OCI-LY7 (cell line): ENCODE measurements around the gene CCDC182. TPM values are rescaled to one million over a fixed set of nuclear protein-coding genes. Genes with fewer than 3 reads are reported as not detected.

Experiments used
- Bru-seq: library from RNA; stranded (reverse); fragments of 400-500 nt; gene quantifications from one replicate; lab custom pipeline; 2021; lab: Mats Ljungman, UMichigan
- BruChase-seq, 2 experiments: library from RNA; stranded (reverse); fragments of 400-500 nt; gene quantifications; one replicate each; lab custom pipeline; 2021; lab: Mats Ljungman, UMichigan
- BruUV-seq: library from RNA; stranded (reverse); fragments of 400-500 nt; replicated peaks from 2 replicates; lab custom pipeline; 2021; lab: Mats Ljungman, UMichigan
- CTCF ChIA-PET: fragments of 300-600 bp; sonication (Branson Sonifier 250); formaldehyde crosslinking; loops from one replicate; lab custom pipeline; 2022; ENCODE audit warnings: antibody characterized with exemption; ENCODE audit not compliant: unreplicated experiment; lab: Charles Lee
- POLR2A ChIA-PET: fragments of 300-600 bp; sonication (Branson Sonifier 250); formaldehyde crosslinking; loops from one replicate; lab custom pipeline; 2022; ENCODE audit warnings: antibody characterized with exemption; lab: Charles Lee
- DNase-seq: peaks from one replicate; pipeline ENCODE4 v3.0.0-alpha.2; 2015; ENCODE audit warnings: low spot score
- H2AFZ ChIP-seq: fragments of 200-600 bp; sonication (generic), shearing (Covaris generic); 2 replicates; pipeline ENCODE4 v1.6.1; 2014; ENCODE audit warnings: mild to moderate bottlenecking, antibody characterized with exemption, low read length, moderate library complexity
- H3K27ac ChIP-seq: fragments of 200-600 bp; sonication (generic); 2 replicates; pipeline ENCODE4 v1.5.1; 2014; ENCODE audit warnings: mixed run types, low read depth, mild to moderate bottlenecking, moderate library complexity, low read length, inconsistent platforms; ENCODE audit not compliant: poor library complexity, severe bottlenecking
- H3K36me3 ChIP-seq: fragments of 200-600 bp; sonication (generic); 2 replicates; pipeline ENCODE4 v1.6.1; 2014; ENCODE audit warnings: mild to moderate bottlenecking, antibody characterized with exemption, low read length, moderate library complexity, mixed read lengths; ENCODE audit not compliant: insufficient read depth
- H3K4me1 ChIP-seq: fragments of 200-600 bp; sonication (generic); 2 replicates; pipeline ENCODE4 v1.5.1; 2014; ENCODE audit warnings: mild to moderate bottlenecking, low read length; ENCODE audit not compliant: insufficient read depth, poor library complexity, severe bottlenecking
- H3K4me2 ChIP-seq: fragments of 200-600 bp; sonication (generic); 2 replicates; pipeline ENCODE4 v1.6.1; 2014; ENCODE audit warnings: mild to moderate bottlenecking, low read length
- H3K4me3 ChIP-seq: fragments of 200-600 bp; sonication (generic); 2 replicates; pipeline ENCODE4 v1.5.1; 2014; ENCODE audit warnings: mild to moderate bottlenecking, low read depth, low read length; ENCODE audit not compliant: poor library complexity, severe bottlenecking
- H3K79me2 ChIP-seq: fragments of 200-600 bp; sonication (generic); 2 replicates; pipeline ENCODE4 v1.6.1; 2016; ENCODE audit warnings: low read depth, mild to moderate bottlenecking, low read length, moderate library complexity, mixed read lengths; ENCODE audit not compliant: insufficient read depth
- H3K9me2 ChIP-seq: fragments of 200-600 bp; sonication (generic); 2 replicates; pipeline ENCODE4 v1.6.1; 2016; ENCODE audit warnings: mild to moderate bottlenecking, low read length, mixed read lengths; ENCODE audit not compliant: insufficient read depth
- H3K9me3 ChIP-seq: fragments of 200-600 bp; sonication (generic); 2 replicates; pipeline ENCODE4 v1.6.1; 2014; ENCODE audit warnings: mild to moderate bottlenecking, mixed run types, low read length, mixed read lengths
- H4K20me1 ChIP-seq: fragments of 200-600 bp; sonication (generic); 2 replicates; pipeline ENCODE4 v1.6.1; 2014; ENCODE audit warnings: mild to moderate bottlenecking, antibody characterized with exemption, low read length, moderate library complexity, mixed read lengths; ENCODE audit not compliant: insufficient read depth
- EZH2phosphoT487 ChIP-seq: fragments of 200-600 bp; sonication (generic); IDR thresholded peaks from 2 replicates; pipeline ENCODE4 v1.6.1; 2018; ENCODE audit warnings: low read depth, borderline replicate concordance, mild to moderate bottlenecking, mixed run types, antibody characterized with exemption, low read length, moderate library complexity, mixed read lengths
- intact Hi-C: fragments of 100-400 bp; cut with micrococcal nuclease; formaldehyde crosslinking; loops from one replicate; pipeline ENCODE4 v1.10.0; 2022; ENCODE audit not compliant: unreplicated experiment
- long read RNA-seq: library from polyadenylated mRNA; stranded (forward); transcript quantifications from one replicate; pipeline ENCODE4 v2.0.0, GENCODE V29; 2022
- total RNA-seq, 2 experiments: library from RNA; depleted of rRNA in 1 of 2; stranded (reverse); fragments of >200 nt in 1 of 2; shearing (Covaris generic) in 1 of 2; gene quantifications; 2 replicates each; pipeline ENCODE4 v1.2.3, GENCODE V29; 2014 to 2022
- TF ChIP-seq, protein P1 (sequence below): fragments of 200-600 bp; sonication (generic); conservative IDR thresholded peaks from 2 replicates; pipeline ENCODE4 v1.5.1; 2014; ENCODE audit warnings: mild to moderate bottlenecking, antibody characterized with exemption, low read length, moderate library complexity, mixed read lengths

CCDC182 gene
- total RNA-seq (2014; rRNA removed; shearing (Covaris generic)) = not detected in 2 replicates
- not detected in 2 replicates for total RNA-seq (2022)
- Bru-seq, nascent RNA = not detected
- BruChase-seq, experiment 1, labeled RNA remaining after a 6-hour chase = not detected
- not detected for BruChase-seq, experiment 2, labeled RNA remaining after a 2-hour chase
- long read RNA-seq = 0 reads

DNA sequence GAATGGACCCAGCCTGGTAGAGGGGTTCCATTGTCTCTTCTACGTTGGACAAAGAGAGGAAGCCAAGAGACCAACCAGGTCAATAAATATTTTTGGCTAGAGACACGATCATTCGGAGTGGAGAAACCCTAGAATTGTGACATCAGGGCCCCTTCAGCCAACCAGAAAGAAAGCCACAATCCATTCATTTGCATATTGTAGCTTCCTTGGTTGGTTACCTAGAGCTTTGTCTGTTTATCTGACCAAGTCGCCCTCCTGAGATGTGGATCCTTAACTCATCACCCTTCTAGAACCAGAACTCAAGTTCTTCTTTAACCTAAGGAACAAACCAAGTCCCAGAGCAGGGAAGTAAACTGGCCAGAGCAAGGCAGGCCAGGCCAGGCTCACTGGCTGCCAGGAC is at the start of gene CCDC182:
Gene CCDC182, minus strand, starts transcription at position 58 of the 400 bp plus-strand sequence. Its CDS starts 27 bp downstream, at position 31.
- Histone ChIP-seq H3K9me2 (no peaks in the 10 kb centered on the region), H3K4me1 (peaks cover 22% of the 10 kb centered on the region), H3K36me3 (no peaks in the 10 kb centered on the region), H3K9me3 (no peaks in the 10 kb centered on the region), H3K4me2 (no peak within 1 kb of the TSS), H3K4me3 (no peak within 1 kb of the TSS), H3K27ac (no peak within 1 kb of the TSS), H3K79me2 (no peaks in the 10 kb centered on the region), H4K20me1 (no peaks in the 10 kb centered on the region), H2AFZ (no peak within 1 kb of the TSS)
- no peak for DNase-seq
- intact Hi-C loops = no loop called here
- CTCF ChIA-PET = interaction anchor here (1.0 kb wide), 1 partner anchor 623 kb away, joined by 3 read pairs; no protein-coding TSS in a partner anchor
- POLR2A ChIA-PET = interaction anchor here (0.5 kb wide), 1 partner anchor 733 kb away, joined by 3 read pairs; no protein-coding TSS in a partner anchor
- TF ChIP-seq, protein P1, sequence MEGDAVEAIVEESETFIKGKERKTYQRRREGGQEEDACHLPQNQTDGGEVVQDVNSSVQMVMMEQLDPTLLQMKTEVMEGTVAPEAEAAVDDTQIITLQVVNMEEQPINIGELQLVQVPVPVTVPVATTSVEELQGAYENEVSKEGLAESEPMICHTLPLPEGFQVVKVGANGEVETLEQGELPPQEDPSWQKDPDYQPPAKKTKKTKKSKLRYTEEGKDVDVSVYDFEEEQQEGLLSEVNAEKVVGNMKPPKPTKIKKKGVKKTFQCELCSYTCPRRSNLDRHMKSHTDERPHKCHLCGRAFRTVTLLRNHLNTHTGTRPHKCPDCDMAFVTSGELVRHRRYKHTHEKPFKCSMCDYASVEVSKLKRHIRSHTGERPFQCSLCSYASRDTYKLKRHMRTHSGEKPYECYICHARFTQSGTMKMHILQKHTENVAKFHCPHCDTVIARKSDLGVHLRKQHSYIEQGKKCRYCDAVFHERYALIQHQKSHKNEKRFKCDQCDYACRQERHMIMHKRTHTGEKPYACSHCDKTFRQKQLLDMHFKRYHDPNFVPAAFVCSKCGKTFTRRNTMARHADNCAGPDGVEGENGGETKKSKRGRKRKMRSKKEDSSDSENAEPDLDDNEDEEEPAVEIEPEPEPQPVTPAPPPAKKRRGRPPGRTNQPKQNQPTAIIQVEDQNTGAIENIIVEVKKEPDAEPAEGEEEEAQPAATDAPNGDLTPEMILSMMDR = no peak
- no peak for TF ChIP-seq EZH2phosphoT487
- no TSS peak for BruUV-seq

DNA sequence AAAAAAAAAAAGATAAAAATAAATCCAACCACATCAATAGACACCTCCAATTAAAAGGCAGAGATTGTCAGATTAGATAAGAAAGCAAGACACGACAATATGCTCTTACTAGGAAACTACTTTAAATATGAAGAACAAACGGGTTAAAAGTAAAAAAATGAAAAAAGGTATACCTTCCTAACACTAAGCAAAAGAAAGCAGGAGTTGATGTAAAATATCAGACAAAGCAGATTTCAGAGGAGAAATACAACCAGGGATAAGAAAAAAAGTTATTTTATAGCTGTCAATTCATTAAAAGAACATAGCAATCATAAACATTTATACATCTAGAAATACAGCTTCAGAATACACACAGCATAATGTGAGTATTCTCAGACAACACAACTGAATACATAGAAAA is 49.7 kb upstream of the CCDC182 start:
- Histone ChIP-seq H3K4me1 (no peaks in the 10 kb centered on the region), H2AFZ (no peak overlapping the region), H4K20me1 (no peaks in the 10 kb centered on the region), H3K4me3 (no peak overlapping the region), H3K36me3 (no peaks in the 10 kb centered on the region), H3K27ac (no peak overlapping the region), H3K79me2 (no peaks in the 10 kb centered on the region), H3K9me3 (no peaks in the 10 kb centered on the region), H3K4me2 (no peak overlapping the region), H3K9me2 (no peaks in the 10 kb centered on the region)
- intact Hi-C loops = no loop called here
- ChIA-PET POLR2A (interaction anchor here (1.0 kb wide), 1 partner anchor 9 kb away, joined by 4 read pairs; no protein-coding TSS in a partner anchor), CTCF (no interaction called here)
- no peak for TF ChIP-seq EZH2phosphoT487
- TF ChIP-seq, protein P1 = no peak
- no peak for DNase-seq
- BruUV-seq = no TSS peak

GRCh38 chr17:57788725-57789124 is 43.6 kb upstream of the CCDC182 start:
- no peak overlapping the region for H3K4me2 ChIP-seq
- POLR2A ChIA-PET = no interaction called here
- H3K79me2 ChIP-seq = no peaks in the 10 kb centered on the region
- no peak overlapping the region for H2AFZ ChIP-seq
- no peak overlapping the region for H3K4me3 ChIP-seq
- no peaks in the 10 kb centered on the region for H3K9me3 ChIP-seq
- CTCF ChIA-PET = no interaction called here
- no peaks in the 10 kb centered on the region for H3K36me3 ChIP-seq
- no peaks in the 10 kb centered on the region for H4K20me1 ChIP-seq
- no TSS peak for BruUV-seq
- TF ChIP-seq EZH2phosphoT487 = no peak
- TF ChIP-seq, protein P1 = no peak
- no peaks in the 10 kb centered on the region for H3K9me2 ChIP-seq
- intact Hi-C loops = no loop called here
- H3K27ac ChIP-seq = no peak overlapping the region
- no peak for DNase-seq
- H3K4me1 ChIP-seq = peaks cover 3% of the 10 kb centered on the region
